ENCODE data around the gene PZP. TPM values are rescaled to one million over a fixed set of nuclear protein-coding genes. Genes with fewer than 3 reads are reported as not detected.

The PZP gene
- total and polyA plus RNA-seq, 9 of the 15 experiments (the other 6 are each of a cell fraction or from before 2014, with no cell fraction given), result 0.01 TPM; not detected in 8

DNA sequence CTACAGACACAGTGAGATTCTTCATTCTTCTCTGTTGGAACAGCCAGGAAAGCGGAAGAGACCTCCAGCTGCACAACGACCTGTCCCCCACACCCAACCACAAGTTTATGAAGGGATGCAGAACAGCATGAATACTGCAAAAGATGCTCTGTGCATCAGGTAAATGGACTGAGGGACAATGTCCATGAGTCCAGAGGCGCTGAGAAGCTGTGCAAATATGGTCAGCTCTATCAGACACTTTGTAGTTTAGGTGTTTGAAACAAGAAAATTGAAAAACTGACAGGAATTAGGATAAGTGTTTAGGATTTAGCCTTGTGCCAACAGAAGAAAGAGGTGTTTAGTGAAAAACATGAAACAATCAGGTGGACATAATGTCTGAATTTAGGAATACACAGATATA lies 33.1 kb upstream of the PZP start:
- Histone ChIP-seq H3K4me2 (ENCODE audit: insufficient read depth, low read length) (no peak overlapping the region), H2AFZ (ENCODE audit: low read depth, low read length) (no peak overlapping the region), H4K20me1 (replicated peaks; ENCODE audit: control insufficient read depth, insufficient read depth, low read length) (no peaks in the 10 kb centered on the region), H3K9me3 (replicated peaks; ENCODE audit: control insufficient read depth, insufficient read depth, low read depth, low read length) (no peaks in the 10 kb centered on the region), H3K79me2 (ENCODE audit: control insufficient read depth, insufficient read depth, low read length) (no peaks in the 10 kb centered on the region), H3K27me3 (ENCODE audit: control insufficient read depth in 2 of 2, insufficient read depth in 2 of 2, low read length in 2 of 2) (peaks cover 5 to 12% of the 10 kb centered on the region in 2 experiments), H3K36me3 (ENCODE audit: control insufficient read depth, insufficient read depth, low read length) (no peaks in the 10 kb centered on the region), H3K4me3 (no peak overlapping the region), H3K9me1 (ENCODE audit: control insufficient read depth, insufficient read depth, low read length) (no peaks in the 10 kb centered on the region), H3K4me1 (replicated peaks in 1 of 2; ENCODE audit: control insufficient read depth in 2 of 2, insufficient read depth in 2 of 2, low read length in 2 of 2) (no peaks in the 10 kb centered on the region), H3K27ac (ENCODE audit: extremely low read depth, low read depth, low read length) (no peak overlapping the region), H3K9ac (ENCODE audit: insufficient read depth in 1 of 2, low read depth in 2 of 2, low read length in 2 of 2) (no peak overlapping the region)
- POLR2A ChIA-PET, result no interaction called here
- 3% methylated on average over 3 of the region's 3 CpGs for WGBS (ENCODE audit: insufficient coverage, low coverage, missing lambda C conversion rate)
- no TSS peak for BruUV-seq (replicated peaks)
- in situ Hi-C loops (cut with MboI) (no loop called here), intact Hi-C loops (cut with micrococcal nuclease) (no loop called here)
- no peak for ATAC-seq
- CTCF ChIA-PET (ENCODE audit: low intra/inter-chr PET ratio), result no interaction called here
- no peak for DNase-seq (ENCODE audit: extremely low read depth in 1 of 4, low spot score in 3 of 4)
- FAIRE-seq, result no peak
- no peak for TF ChIP-seq ZHX1 (conservative IDR thresholded peaks at IDR 0.05; ENCODE audit: low read length)
- TF ChIP-seq, protein P1, sequence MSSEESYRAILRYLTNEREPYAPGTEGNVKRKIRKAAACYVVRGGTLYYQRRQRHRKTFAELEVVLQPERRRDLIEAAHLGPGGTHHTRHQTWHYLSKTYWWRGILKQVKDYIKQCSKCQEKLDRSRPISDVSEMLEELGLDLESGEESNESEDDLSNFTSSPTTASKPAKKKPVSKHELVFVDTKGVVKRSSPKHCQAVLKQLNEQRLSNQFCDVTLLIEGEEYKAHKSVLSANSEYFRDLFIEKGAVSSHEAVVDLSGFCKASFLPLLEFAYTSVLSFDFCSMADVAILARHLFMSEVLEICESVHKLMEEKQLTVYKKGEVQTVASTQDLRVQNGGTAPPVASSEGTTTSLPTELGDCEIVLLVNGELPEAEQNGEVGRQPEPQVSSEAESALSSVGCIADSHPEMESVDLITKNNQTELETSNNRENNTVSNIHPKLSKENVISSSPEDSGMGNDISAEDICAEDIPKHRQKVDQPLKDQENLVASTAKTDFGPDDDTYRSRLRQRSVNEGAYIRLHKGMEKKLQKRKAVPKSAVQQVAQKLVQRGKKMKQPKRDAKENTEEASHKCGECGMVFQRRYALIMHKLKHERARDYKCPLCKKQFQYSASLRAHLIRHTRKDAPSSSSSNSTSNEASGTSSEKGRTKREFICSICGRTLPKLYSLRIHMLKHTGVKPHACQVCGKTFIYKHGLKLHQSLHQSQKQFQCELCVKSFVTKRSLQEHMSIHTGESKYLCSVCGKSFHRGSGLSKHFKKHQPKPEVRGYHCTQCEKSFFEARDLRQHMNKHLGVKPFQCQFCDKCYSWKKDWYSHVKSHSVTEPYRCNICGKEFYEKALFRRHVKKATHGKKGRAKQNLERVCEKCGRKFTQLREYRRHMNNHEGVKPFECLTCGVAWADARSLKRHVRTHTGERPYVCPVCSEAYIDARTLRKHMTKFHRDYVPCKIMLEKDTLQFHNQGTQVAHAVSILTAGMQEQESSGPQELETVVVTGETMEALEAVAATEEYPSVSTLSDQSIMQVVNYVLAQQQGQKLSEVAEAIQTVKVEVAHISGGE (CRISPR knock-in tag; IDR thresholded peaks at IDR 0.05), result no peak
- no peak for TF ChIP-seq ZNF561 (CRISPR knock-in tag; conservative IDR thresholded peaks at IDR 0.05)
- no peak for TF ChIP-seq ZEB2 (IDR thresholded peaks at IDR 0.05)
- TF ChIP-seq NUFIP1 (IDR thresholded peaks at IDR 0.05; ENCODE audit: partially characterized antibody), result no peak
- TF ChIP-seq CBX2 (IDR thresholded peaks at IDR 0.05; ENCODE audit: insufficient read depth, low read length, poor library complexity, severe bottlenecking), result no peak
- no peak for TF ChIP-seq JUN (IDR thresholded peaks at IDR 0.05; ENCODE audit: borderline replicate concordance, low read depth, low read length)
- no peak for TF ChIP-seq JUN (CRISPR knock-in tag; IDR thresholded peaks at IDR 0.05; ENCODE audit: borderline replicate concordance)
- TF ChIP-seq, protein P2, sequence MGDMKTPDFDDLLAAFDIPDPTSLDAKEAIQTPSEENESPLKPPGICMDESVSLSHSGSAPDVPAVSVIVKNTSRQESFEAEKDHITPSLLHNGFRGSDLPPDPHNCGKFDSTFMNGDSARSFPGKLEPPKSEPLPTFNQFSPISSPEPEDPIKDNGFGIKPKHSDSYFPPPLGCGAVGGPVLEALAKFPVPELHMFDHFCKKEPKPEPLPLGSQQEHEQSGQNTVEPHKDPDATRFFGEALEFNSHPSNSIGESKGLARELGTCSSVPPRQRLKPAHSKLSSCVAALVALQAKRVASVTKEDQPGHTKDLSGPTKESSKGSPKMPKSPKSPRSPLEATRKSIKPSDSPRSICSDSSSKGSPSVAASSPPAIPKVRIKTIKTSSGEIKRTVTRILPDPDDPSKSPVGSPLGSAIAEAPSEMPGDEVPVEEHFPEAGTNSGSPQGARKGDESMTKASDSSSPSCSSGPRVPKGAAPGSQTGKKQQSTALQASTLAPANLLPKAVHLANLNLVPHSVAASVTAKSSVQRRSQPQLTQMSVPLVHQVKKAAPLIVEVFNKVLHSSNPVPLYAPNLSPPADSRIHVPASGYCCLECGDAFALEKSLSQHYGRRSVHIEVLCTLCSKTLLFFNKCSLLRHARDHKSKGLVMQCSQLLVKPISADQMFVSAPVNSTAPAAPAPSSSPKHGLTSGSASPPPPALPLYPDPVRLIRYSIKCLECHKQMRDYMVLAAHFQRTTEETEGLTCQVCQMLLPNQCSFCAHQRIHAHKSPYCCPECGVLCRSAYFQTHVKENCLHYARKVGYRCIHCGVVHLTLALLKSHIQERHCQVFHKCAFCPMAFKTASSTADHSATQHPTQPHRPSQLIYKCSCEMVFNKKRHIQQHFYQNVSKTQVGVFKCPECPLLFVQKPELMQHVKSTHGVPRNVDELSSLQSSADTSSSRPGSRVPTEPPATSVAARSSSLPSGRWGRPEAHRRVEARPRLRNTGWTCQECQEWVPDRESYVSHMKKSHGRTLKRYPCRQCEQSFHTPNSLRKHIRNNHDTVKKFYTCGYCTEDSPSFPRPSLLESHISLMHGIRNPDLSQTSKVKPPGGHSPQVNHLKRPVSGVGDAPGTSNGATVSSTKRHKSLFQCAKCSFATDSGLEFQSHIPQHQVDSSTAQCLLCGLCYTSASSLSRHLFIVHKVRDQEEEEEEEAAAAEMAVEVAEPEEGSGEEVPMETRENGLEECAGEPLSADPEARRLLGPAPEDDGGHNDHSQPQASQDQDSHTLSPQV (IDR thresholded peaks at IDR 0.05), result no peak
- no peak for TF ChIP-seq ZNF589 (CRISPR knock-in tag; IDR thresholded peaks at IDR 0.05; ENCODE audit: low read depth)
